ENCODE results near the gene TUBB6.

Gene TUBB6

GRCh38 chr18:12282442-12283039, 25.5 kb upstream of the TUBB6 start:
- TF ChIP-seq ZNF274 (IDR thresholded peaks at IDR 0.05; ENCODE audit: low read depth, low read length) = no peak

GRCh38 chr18:12283256-12283655, 24.8 kb upstream of the TUBB6 start:
- H3K4me3 ChIP-seq (ENCODE audit: low read length) = no peak overlapping the region
- no peak for TF ChIP-seq ZNF274 (IDR thresholded peaks at IDR 0.05; ENCODE audit: low read depth, low read length)

More at GRCh38 chr18:12282442-12283039, 25.5 kb upstream of the TUBB6 start:
- no peak overlapping the region for H3K4me3 ChIP-seq (ENCODE audit: low read length)

- TF ChIP-seq ZNF274 (IDR thresholded peaks at IDR 0.05; ENCODE audit: low read depth, low read length) = no peak
- no peak overlapping the region for H3K4me3 ChIP-seq (ENCODE audit: low read length)
Measured at GRCh38 chr18:12283666-12284065, 24.4 kb upstream of the TUBB6 start.

GRCh38 chr18:12287131-12287681, 20.8 kb upstream of the TUBB6 start:
- no peak overlapping the region for H3K4me3 ChIP-seq (ENCODE audit: low read length)
- TF ChIP-seq ZNF274 (IDR thresholded peaks at IDR 0.05; ENCODE audit: low read depth, low read length) = no peak

- H3K4me3 ChIP-seq (ENCODE audit: low read length) = no peak overlapping the region
Measured at GRCh38 chr18:12287684-12288402, 20.2 kb upstream of the TUBB6 start.

GRCh38 chr18:12288403-12288755, 19.7 kb upstream of the TUBB6 start:
- TF ChIP-seq ZNF274 (IDR thresholded peaks at IDR 0.05; ENCODE audit: low read depth, low read length) = no peak
- no peak overlapping the region for H3K4me3 ChIP-seq (ENCODE audit: low read length)

More at GRCh38 chr18:12287684-12288402, 20.2 kb upstream of the TUBB6 start:
- no peak for TF ChIP-seq ZNF274 (IDR thresholded peaks at IDR 0.05; ENCODE audit: low read depth, low read length)

GRCh38 chr18:12290086-12290485, 18.0 kb upstream of the TUBB6 start:
- H3K4me3 ChIP-seq (ENCODE audit: low read length) = no peak overlapping the region
- TF ChIP-seq ZNF274 (IDR thresholded peaks at IDR 0.05; ENCODE audit: low read depth, low read length) = no peak

- TF ChIP-seq ZNF274 (IDR thresholded peaks at IDR 0.05; ENCODE audit: low read depth, low read length) = no peak
- no peak overlapping the region for H3K4me3 ChIP-seq (ENCODE audit: low read length)
Measured at GRCh38 chr18:12291161-12291560, 16.9 kb upstream of the TUBB6 start.

- no peak overlapping the region for H3K4me3 ChIP-seq (ENCODE audit: low read length)
- TF ChIP-seq ZNF274 (IDR thresholded peaks at IDR 0.05; ENCODE audit: low read depth, low read length) = no peak
Measured at GRCh38 chr18:12291690-12292089, 16.4 kb upstream of the TUBB6 start.

GRCh38 chr18:12293831-12294230, 14.2 kb upstream of the TUBB6 start:
- no peak overlapping the region for H3K4me3 ChIP-seq (ENCODE audit: low read length)
- no peak for TF ChIP-seq ZNF274 (IDR thresholded peaks at IDR 0.05; ENCODE audit: low read depth, low read length)

GRCh38 chr18:12295389-12296086, 12.5 kb upstream of the TUBB6 start:
- TF ChIP-seq ZNF274 (IDR thresholded peaks at IDR 0.05; ENCODE audit: low read depth, low read length) = no peak
- no peak overlapping the region for H3K4me3 ChIP-seq (ENCODE audit: low read length)

- H3K4me3 ChIP-seq (ENCODE audit: low read length) = no peak overlapping the region
- no peak for TF ChIP-seq ZNF274 (IDR thresholded peaks at IDR 0.05; ENCODE audit: low read depth, low read length)
Measured at GRCh38 chr18:12296087-12296403, 12.0 kb upstream of the TUBB6 start.

GRCh38 chr18:12296457-12296856, 11.6 kb upstream of the TUBB6 start:
- no peak for TF ChIP-seq ZNF274 (IDR thresholded peaks at IDR 0.05; ENCODE audit: low read depth, low read length)
- no peak overlapping the region for H3K4me3 ChIP-seq (ENCODE audit: low read length)

- no peak for TF ChIP-seq ZNF274 (IDR thresholded peaks at IDR 0.05; ENCODE audit: low read depth, low read length)
- no peak overlapping the region for H3K4me3 ChIP-seq (ENCODE audit: low read length)
Measured at GRCh38 chr18:12299862-12300261, 8.2 kb upstream of the TUBB6 start.

Data from GM08714 (cell line).